Sigmoid colon (tissue), 3 donors: ENCODE data around the gene VASH2.

Experiments used
- POLR2A ChIP-seq, 2 donors: fragments of 450-650 bp; IDR thresholded peaks; one replicate each; pipeline ENCODE4 v1.6.1; 2016; ENCODE audit warnings: antibody characterized with exemption in 2 of 2, mild to moderate bottlenecking in 2 of 2, moderate library complexity in 2 of 2
- TF ChIP-seq, protein P1 (sequence below), 4 experiments: fragments of 450-650 bp in 3 of 4; fragments of 200-600 bp in 1 of 4; IDR thresholded peaks; one replicate each; pipeline ENCODE4 v1.5.1; 2016 to 2019; ENCODE audit warnings: antibody characterized with exemption in 4 of 4, mild to moderate bottlenecking in 3 of 4, moderate library complexity in 2 of 4

DNA sequence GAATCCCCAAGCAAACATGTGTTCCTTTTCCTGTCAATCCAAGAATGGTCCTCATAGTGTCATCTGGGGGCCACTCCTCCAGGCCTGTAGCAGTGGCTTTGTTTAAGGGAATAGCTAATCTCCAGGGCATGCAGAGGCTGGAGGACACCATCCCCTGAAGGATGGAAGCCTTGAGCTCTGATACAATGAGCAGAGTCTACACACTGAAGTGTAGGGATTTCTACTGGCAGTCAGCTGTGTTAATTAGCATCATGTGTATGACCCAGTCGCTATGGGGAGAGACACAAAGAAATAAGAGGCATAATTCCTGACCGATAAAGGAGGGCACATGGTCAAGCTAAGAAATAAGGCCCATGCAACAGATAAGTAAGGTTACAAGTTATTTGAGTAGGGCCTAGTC lies 36.2 kb downstream of the VASH2 start:
- TF ChIP-seq, protein P1, sequence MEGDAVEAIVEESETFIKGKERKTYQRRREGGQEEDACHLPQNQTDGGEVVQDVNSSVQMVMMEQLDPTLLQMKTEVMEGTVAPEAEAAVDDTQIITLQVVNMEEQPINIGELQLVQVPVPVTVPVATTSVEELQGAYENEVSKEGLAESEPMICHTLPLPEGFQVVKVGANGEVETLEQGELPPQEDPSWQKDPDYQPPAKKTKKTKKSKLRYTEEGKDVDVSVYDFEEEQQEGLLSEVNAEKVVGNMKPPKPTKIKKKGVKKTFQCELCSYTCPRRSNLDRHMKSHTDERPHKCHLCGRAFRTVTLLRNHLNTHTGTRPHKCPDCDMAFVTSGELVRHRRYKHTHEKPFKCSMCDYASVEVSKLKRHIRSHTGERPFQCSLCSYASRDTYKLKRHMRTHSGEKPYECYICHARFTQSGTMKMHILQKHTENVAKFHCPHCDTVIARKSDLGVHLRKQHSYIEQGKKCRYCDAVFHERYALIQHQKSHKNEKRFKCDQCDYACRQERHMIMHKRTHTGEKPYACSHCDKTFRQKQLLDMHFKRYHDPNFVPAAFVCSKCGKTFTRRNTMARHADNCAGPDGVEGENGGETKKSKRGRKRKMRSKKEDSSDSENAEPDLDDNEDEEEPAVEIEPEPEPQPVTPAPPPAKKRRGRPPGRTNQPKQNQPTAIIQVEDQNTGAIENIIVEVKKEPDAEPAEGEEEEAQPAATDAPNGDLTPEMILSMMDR (IDR thresholded peaks at IDR 0.05): no peak
- TF ChIP-seq POLR2A (IDR thresholded peaks at IDR 0.05): no peak
